ENCODE measurements around the gene IGSF9. TPM values are rescaled to one million over a fixed set of nuclear protein-coding genes. Genes with fewer than 3 reads are reported as not detected.
A peak's percentile ranks its signal among the peaks of the same experiment; 100 is the strongest.

The IGSF9 gene
- total RNA-seq, 1 experiment from 2014 or later: 23.4 TPM

DNA sequence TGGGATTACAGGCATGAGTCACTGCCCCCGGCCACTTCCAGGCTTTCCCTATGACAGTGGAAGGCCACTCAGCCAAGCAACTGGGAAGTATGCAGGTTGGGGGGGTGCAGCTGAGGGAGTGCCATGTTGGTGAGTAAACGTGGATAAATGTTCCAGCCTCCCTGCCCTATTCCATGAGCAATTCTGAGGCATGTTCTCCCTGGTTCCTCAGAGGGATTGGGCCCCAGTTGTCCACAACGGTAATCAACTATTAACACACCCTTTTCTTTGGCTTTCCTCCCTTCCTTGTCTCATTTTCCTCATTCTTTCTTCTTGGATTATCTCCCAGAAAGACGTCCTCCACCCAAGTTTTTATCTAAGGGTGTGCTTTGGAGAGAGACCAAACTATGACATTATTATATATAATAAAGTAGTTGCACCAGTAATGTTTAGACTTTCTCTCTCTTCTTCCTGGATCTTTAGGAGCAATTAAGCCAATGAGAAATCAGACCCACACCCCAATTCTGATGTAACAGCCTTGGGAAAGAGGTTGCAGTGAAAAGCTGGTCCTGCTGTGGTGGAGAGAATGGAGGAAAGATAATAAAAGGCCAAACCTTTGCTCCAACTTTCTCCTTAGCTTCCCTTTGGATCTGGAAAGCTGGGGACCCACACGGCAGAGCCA lies 15.4 kb upstream of the IGSF9 start:
- intact Hi-C loops (cut with micrococcal nuclease; ENCODE audit: unreplicated experiment): loop anchor here (1.0 to 5.0 kb wide), 4 partner anchors 36 to 72 kb away; partner anchors contain the start of gene CFAP45
- no TSS peak for BruUV-seq (replicated peaks)
- H2AFZ ChIP-seq: 0 out of 2 replicates have a peak overlapping the region, but pooled peaks have one; percentile 37
- H3K4me1 ChIP-seq (replicated peaks; ENCODE audit: insufficient read depth): peaks cover 30% of the 10 kb centered on the region
- H3K9me2 ChIP-seq (ENCODE audit: insufficient read depth): no peaks in the 10 kb centered on the region
- ChIA-PET CTCF (no interaction called here), POLR2A (ENCODE audit: unreplicated experiment) (interaction anchor here (0.6 to 1.0 kb wide), 4 partner anchors 15 to 82 kb away, joined by 4 to 8 read pairs (median 6); no protein-coding TSS in a partner anchor)
- no peak for TF ChIP-seq EZH2 (IDR thresholded peaks at IDR 0.05; ENCODE audit: low read depth)
- TF ChIP-seq, protein P1, sequence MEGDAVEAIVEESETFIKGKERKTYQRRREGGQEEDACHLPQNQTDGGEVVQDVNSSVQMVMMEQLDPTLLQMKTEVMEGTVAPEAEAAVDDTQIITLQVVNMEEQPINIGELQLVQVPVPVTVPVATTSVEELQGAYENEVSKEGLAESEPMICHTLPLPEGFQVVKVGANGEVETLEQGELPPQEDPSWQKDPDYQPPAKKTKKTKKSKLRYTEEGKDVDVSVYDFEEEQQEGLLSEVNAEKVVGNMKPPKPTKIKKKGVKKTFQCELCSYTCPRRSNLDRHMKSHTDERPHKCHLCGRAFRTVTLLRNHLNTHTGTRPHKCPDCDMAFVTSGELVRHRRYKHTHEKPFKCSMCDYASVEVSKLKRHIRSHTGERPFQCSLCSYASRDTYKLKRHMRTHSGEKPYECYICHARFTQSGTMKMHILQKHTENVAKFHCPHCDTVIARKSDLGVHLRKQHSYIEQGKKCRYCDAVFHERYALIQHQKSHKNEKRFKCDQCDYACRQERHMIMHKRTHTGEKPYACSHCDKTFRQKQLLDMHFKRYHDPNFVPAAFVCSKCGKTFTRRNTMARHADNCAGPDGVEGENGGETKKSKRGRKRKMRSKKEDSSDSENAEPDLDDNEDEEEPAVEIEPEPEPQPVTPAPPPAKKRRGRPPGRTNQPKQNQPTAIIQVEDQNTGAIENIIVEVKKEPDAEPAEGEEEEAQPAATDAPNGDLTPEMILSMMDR (conservative IDR thresholded peaks at IDR 0.05): no peak
- no peaks in the 10 kb centered on the region for H3K36me3 ChIP-seq (ENCODE audit: low read depth)
- H3K4me3 ChIP-seq: peak overlapping the region; percentile 38; the same call in 1 of the 2 replicates
- H3K79me2 ChIP-seq (ENCODE audit: low read depth): no peaks in the 10 kb centered on the region
- peak; percentile 78 to 88 for DNase-seq
- no peaks in the 10 kb centered on the region for H4K20me1 ChIP-seq (ENCODE audit: insufficient read depth)
- peak overlapping the region; percentile 66 for H3K27ac ChIP-seq
- no peaks in the 10 kb centered on the region for H3K27me3 ChIP-seq (ENCODE audit: insufficient read depth, low read depth)
- H3K9me3 ChIP-seq (ENCODE audit: insufficient read depth, low read depth): no peaks in the 10 kb centered on the region
- peaks cover 15% of the 10 kb centered on the region; the same call in 1 of the 2 replicates for H3F3A ChIP-seq (ENCODE audit: insufficient read depth, low read depth)
- H3K4me2 ChIP-seq: peak overlapping the region; percentile 59

DNA sequence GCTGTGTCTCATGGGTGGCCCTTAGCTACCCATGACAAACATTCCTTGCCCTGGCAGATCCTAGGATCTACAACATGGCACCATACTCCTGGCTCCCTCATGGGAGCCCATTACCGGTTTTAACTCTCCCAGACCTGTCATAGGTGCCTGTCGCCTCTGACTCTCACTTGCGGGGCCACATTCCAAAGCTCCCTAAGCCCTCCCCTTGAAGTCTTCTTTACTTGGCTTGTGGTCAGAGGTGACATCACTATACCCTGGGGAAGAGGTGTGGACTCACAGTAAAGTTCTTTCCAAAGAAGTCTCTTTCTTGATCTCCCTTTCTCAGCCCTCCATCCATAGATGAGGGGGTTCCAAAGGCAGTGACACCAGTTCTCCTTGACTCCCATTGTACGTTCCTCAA lies 14.0 kb upstream of the IGSF9 start:
- ChIA-PET POLR2A (ENCODE audit: unreplicated experiment) (interaction anchor here (0.7 kb wide), 1 partner anchor 22 kb away, joined by 5 read pairs; no protein-coding TSS in a partner anchor), CTCF (interaction anchor here (0.6 to 1.1 kb wide), 3 partner anchors 14 to 417 kb away, joined by 3 to 4 read pairs (median 4); partner anchors contain the start of gene IGSF9)
- TF ChIP-seq, protein P1 (conservative IDR thresholded peaks at IDR 0.05): no peak
- no peak for TF ChIP-seq EZH2 (IDR thresholded peaks at IDR 0.05; ENCODE audit: low read depth)
- Histone ChIP-seq H3K4me2 (peak overlapping the region; percentile 49), H3K27me3 (ENCODE audit: insufficient read depth, low read depth) (no peaks in the 10 kb centered on the region), H3F3A (ENCODE audit: insufficient read depth, low read depth) (peaks cover 15% of the 10 kb centered on the region; the same call in 1 of the 2 replicates), H3K4me1 (replicated peaks; ENCODE audit: insufficient read depth) (peaks cover 30% of the 10 kb centered on the region), H3K4me3 (no peak overlapping the region), H4K20me1 (ENCODE audit: insufficient read depth) (no peaks in the 10 kb centered on the region), H3K27ac (no peak overlapping the region), H2AFZ (no peak overlapping the region), H3K79me2 (ENCODE audit: low read depth) (no peaks in the 10 kb centered on the region), H3K9me2 (ENCODE audit: insufficient read depth) (no peaks in the 10 kb centered on the region), H3K9me3 (ENCODE audit: insufficient read depth, low read depth) (no peaks in the 10 kb centered on the region), H3K36me3 (ENCODE audit: low read depth) (no peaks in the 10 kb centered on the region)
- DNase-seq: peak; percentile 82 to 93
- intact Hi-C loops (cut with micrococcal nuclease; ENCODE audit: unreplicated experiment): loop anchor here (1.0 kb wide), 1 partner anchor 13 kb away; no protein-coding TSS in a partner anchor
- no TSS peak for BruUV-seq (replicated peaks)

DNA sequence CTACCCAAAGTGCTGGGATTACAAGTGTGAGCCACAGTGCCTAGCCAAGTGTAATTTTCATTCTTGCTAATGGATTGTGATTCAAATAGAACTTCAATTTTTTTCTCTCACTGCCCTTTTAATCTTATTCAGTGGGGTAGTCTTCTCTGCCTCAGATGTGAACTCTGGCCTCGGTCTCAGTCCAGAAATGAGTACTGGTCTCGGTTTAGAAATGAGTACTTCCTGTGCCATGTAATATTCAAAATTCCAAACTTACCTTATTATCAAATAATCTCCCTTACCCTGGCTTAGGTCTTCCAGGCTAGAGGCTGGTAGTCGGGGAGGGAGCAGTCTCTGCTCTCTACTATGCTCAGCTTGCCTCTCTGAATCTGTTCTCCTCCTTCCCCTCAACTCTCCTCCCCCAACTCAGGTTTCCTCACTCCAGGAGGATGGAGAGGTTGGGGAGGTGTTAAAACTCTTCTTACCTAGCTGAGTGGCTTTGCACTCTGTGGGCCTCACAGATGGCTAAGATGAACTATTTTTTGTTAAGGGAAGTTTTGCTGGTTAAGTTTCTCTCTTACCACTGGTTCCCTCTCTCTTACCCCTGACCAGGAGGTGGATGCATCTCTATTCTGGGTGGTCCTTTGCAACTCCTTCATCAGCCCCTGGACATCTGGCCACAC lies 13.4 kb upstream of the IGSF9 start:
- CTCF ChIA-PET: interaction anchor here (0.6 to 1.1 kb wide), 3 partner anchors 13 to 417 kb away, joined by 3 to 4 read pairs (median 4); partner anchors contain the start of gene IGSF9
- peak overlapping the region; percentile 49 for H3K4me2 ChIP-seq
- DNase-seq: no peak
- H4K20me1 ChIP-seq (ENCODE audit: insufficient read depth): no peaks in the 10 kb centered on the region
- no peaks in the 10 kb centered on the region for H3K9me3 ChIP-seq (ENCODE audit: insufficient read depth, low read depth)
- H3K79me2 ChIP-seq (ENCODE audit: low read depth): no peaks in the 10 kb centered on the region
- H3K27ac ChIP-seq: no peak overlapping the region
- H3K4me3 ChIP-seq: no peak overlapping the region
- H3K9me2 ChIP-seq (ENCODE audit: insufficient read depth): no peaks in the 10 kb centered on the region
- no peaks in the 10 kb centered on the region for H3K36me3 ChIP-seq (ENCODE audit: low read depth)
- POLR2A ChIA-PET (ENCODE audit: unreplicated experiment): interaction anchor here (0.7 kb wide), 1 partner anchor 21 kb away, joined by 5 read pairs; no protein-coding TSS in a partner anchor
- H3K4me1 ChIP-seq (replicated peaks; ENCODE audit: insufficient read depth): peaks cover 33% of the 10 kb centered on the region
- H3K27me3 ChIP-seq (ENCODE audit: insufficient read depth, low read depth): no peaks in the 10 kb centered on the region
- peaks cover 15% of the 10 kb centered on the region; the same call in 1 of the 2 replicates for H3F3A ChIP-seq (ENCODE audit: insufficient read depth, low read depth)
- TF ChIP-seq, protein P1 (conservative IDR thresholded peaks at IDR 0.05): no peak
- TF ChIP-seq EZH2 (IDR thresholded peaks at IDR 0.05; ENCODE audit: low read depth): no peak
- BruUV-seq (replicated peaks): TSS peak; percentile 28
- intact Hi-C loops (cut with micrococcal nuclease; ENCODE audit: unreplicated experiment): loop anchor here (1.0 kb wide), 1 partner anchor 13 kb away; no protein-coding TSS in a partner anchor
- H2AFZ ChIP-seq: no peak overlapping the region

All from PC-9 (cell line).